H1 (cell line): Measurements from ENCODE around the gene RAB10. TPM values are rescaled to one million over a fixed set of nuclear protein-coding genes. Genes with fewer than 3 reads are reported as not detected.

Source experiments
- CTCF ChIA-PET: fragments of 300-600 bp; sonication (Branson Sonifier 250); formaldehyde crosslinking; loops from one replicate; lab custom pipeline; 2021; ENCODE audit not compliant: partially characterized antibody; lab: Charles Lee
- POLR2A ChIA-PET: fragments of 300-600 bp; sonication (Branson Sonifier 250); formaldehyde crosslinking; loops from one replicate; lab custom pipeline; 2021; ENCODE audit warnings: inconsistent platforms; ENCODE audit not compliant: partially characterized antibody; lab: Charles Lee
- DNase-seq, 2 experiments: peaks; one replicate each; pipeline versions ENCODE4 v3.0.0 to v3.0.0-alpha.2; 2010 to 2022; ENCODE audit warnings: low spot score in 2 of 2, low read depth in 1 of 2, mixed read lengths in 1 of 2
- FAIRE-seq: peaks from 2 replicates; lab custom pipeline; 2011; peaks lifted over from hg19 to GRCh38; lab: Jason Lieb, UNC
- H2AFZ ChIP-seq: 2 replicates; pipeline ENCODE4 v1.8.1; 2012; ENCODE audit warnings: low read length, inconsistent platforms
- H2AK5ac ChIP-seq: 2 replicates; pipeline ENCODE4 v1.6.1; 2013; ENCODE audit warnings: low read depth, low read length
- H2BK120ac ChIP-seq: replicated peaks from 2 replicates; pipeline ENCODE3; 2013; ENCODE audit warnings: low read depth, low read length, inconsistent platforms
- H2BK12ac ChIP-seq: 2 replicates; pipeline ENCODE4 v1.6.1; 2013; ENCODE audit warnings: low read depth, low read length
- H2BK15ac ChIP-seq: 2 replicates; pipeline ENCODE4 v1.6.1; 2013; ENCODE audit warnings: low read length
- H2BK20ac ChIP-seq: 2 replicates; pipeline ENCODE4 v1.6.1; 2013; ENCODE audit warnings: low read length
- H2BK5ac ChIP-seq: 2 replicates; pipeline ENCODE4 v1.6.1; 2013; ENCODE audit warnings: low read depth, low read length
- H3K14ac ChIP-seq: 2 replicates; pipeline ENCODE4 v1.6.1; 2013; ENCODE audit warnings: inconsistent platforms; ENCODE audit not compliant: insufficient read length
- H3K18ac ChIP-seq: 2 replicates; pipeline ENCODE4 v1.6.1; 2013; ENCODE audit warnings: low read length; ENCODE audit errors: extremely low read depth
- H3K23ac ChIP-seq: 2 replicates; pipeline ENCODE4 v1.6.1; 2013; ENCODE audit warnings: inconsistent platforms; ENCODE audit not compliant: insufficient read length
- H3K23me2 ChIP-seq: 2 replicates; pipeline ENCODE4 v1.6.1; 2013; ENCODE audit warnings: low read depth, low read length
- H3K27ac ChIP-seq: 2 replicates; pipeline ENCODE4 v1.6.1; 2011; ENCODE audit warnings: low read depth, low read length, inconsistent platforms
- H3K27me3 ChIP-seq, 4 experiments: replicated peaks in 1 of 4; 1 replicate in 1 of 4; 2 replicates in 3 of 4; pipeline versions ENCODE4 v1.6.1 to v1.8.1; 2011 to 2013; ENCODE audit warnings: low read length in 3 of 4, mild to moderate bottlenecking in 3 of 4, inconsistent platforms in 2 of 4, mixed read lengths in 2 of 4, moderate library complexity in 1 of 4; ENCODE audit not compliant: control insufficient read depth in 3 of 4, insufficient read depth in 3 of 4; ENCODE audit errors: extremely low read depth in 1 of 4
- H3K36me3 ChIP-seq, 4 experiments: 2 replicates each; pipeline versions ENCODE4 v1.6.1 to v1.8.1; 2011 to 2013; ENCODE audit warnings: mild to moderate bottlenecking in 4 of 4, low read length in 3 of 4, moderate library complexity in 2 of 4, control low read depth in 1 of 4, inconsistent platforms in 1 of 4; ENCODE audit not compliant: insufficient read depth in 4 of 4, control insufficient read depth in 2 of 4
- H3K4ac ChIP-seq: replicated peaks from 2 replicates; pipeline ENCODE3; 2013; ENCODE audit warnings: low read length, low read depth, mixed read lengths, inconsistent platforms; ENCODE audit not compliant: insufficient read length
- H3K4me1 ChIP-seq, 4 experiments: replicated peaks in 1 of 4; 1 replicate in 1 of 4; 2 replicates in 3 of 4; pipeline versions ENCODE4 v1.6.1 to v1.8.1; 2011 to 2013; ENCODE audit warnings: low read length in 3 of 4, inconsistent platforms in 2 of 4, mixed read lengths in 1 of 4; ENCODE audit not compliant: insufficient read depth in 4 of 4, control insufficient read depth in 3 of 4
- H3K4me2 ChIP-seq, 2 experiments: 2 replicates each; pipeline versions ENCODE4 v1.6.1 to v1.8.1; 2011 to 2013; ENCODE audit warnings: low read depth in 2 of 2, low read length in 2 of 2, control low read depth in 1 of 2, inconsistent platforms in 1 of 2, mild to moderate bottlenecking in 1 of 2; ENCODE audit not compliant: insufficient read depth in 1 of 2
- H3K4me3 ChIP-seq, 4 experiments: fragments of 200-600, 300-600 bp in 1 of 4; sonication (generic), shearing (Covaris generic), sonication (Bioruptor Twin) in 1 of 4; 2 replicates each; pipeline versions ENCODE4 v1.5.1 to v1.8.1; 2011 to 2016; ENCODE audit warnings: low read length in 4 of 4, low read depth in 3 of 4, control low read depth in 2 of 4, inconsistent platforms in 2 of 4, mild to moderate bottlenecking in 2 of 4, mixed read lengths in 1 of 4, moderate library complexity in 1 of 4; ENCODE audit not compliant: insufficient read depth in 2 of 4; ENCODE audit errors: extremely low read depth in 1 of 4
- H3K56ac ChIP-seq: replicated peaks from 2 replicates; pipeline ENCODE3; 2013; ENCODE audit warnings: low read depth, mild to moderate bottlenecking, mixed read lengths, low read length, inconsistent platforms; ENCODE audit not compliant: insufficient read length
- H3K79me1 ChIP-seq: 2 replicates; pipeline ENCODE4 v1.6.1; 2013; ENCODE audit warnings: low read depth, low read length, control low read depth
- H3K79me2 ChIP-seq, 2 experiments: 2 replicates each; pipeline versions ENCODE4 v1.6.1 to v1.8.1; 2012 to 2013; ENCODE audit warnings: low read length in 2 of 2, mild to moderate bottlenecking in 2 of 2, inconsistent platforms in 1 of 2; ENCODE audit not compliant: insufficient read depth in 2 of 2, control insufficient read depth in 1 of 2
- H3K9ac ChIP-seq, 4 experiments: replicated peaks in 1 of 4; 1 replicate in 1 of 4; 2 replicates in 3 of 4; pipeline versions ENCODE4 v1.6.1 to v1.8.1; 2011 to 2013; ENCODE audit warnings: low read depth in 3 of 4, low read length in 3 of 4, control low read depth in 2 of 4, mild to moderate bottlenecking in 2 of 4, moderate library complexity in 2 of 4, inconsistent platforms in 1 of 4; ENCODE audit errors: extremely low read depth in 1 of 4
- H3K9me3 ChIP-seq, 2 experiments: 2 replicates each; pipeline versions ENCODE4 v1.6.1 to v1.8.1; 2012 to 2013; ENCODE audit warnings: mild to moderate bottlenecking in 2 of 2, moderate library complexity in 2 of 2, control low read depth in 1 of 2, inconsistent platforms in 1 of 2, low read depth in 1 of 2, low read length in 1 of 2, mixed read lengths in 1 of 2; ENCODE audit not compliant: insufficient read depth in 2 of 2
- H4K20me1 ChIP-seq, 2 experiments: replicated peaks in 1 of 2; 2 replicates each; pipeline versions ENCODE3 to v1.8.1; 2011 to 2013; ENCODE audit warnings: inconsistent platforms in 2 of 2, low read length in 2 of 2, mild to moderate bottlenecking in 1 of 2; ENCODE audit not compliant: insufficient read depth in 2 of 2, control insufficient read depth in 1 of 2
- H4K5ac ChIP-seq: 2 replicates; pipeline ENCODE4 v1.6.1; 2013; ENCODE audit warnings: low read length, low read depth, mixed read lengths, inconsistent platforms; ENCODE audit not compliant: insufficient read length
- H4K8ac ChIP-seq: 2 replicates; pipeline ENCODE4 v1.8.0; 2013; ENCODE audit warnings: mild to moderate bottlenecking, moderate library complexity, low read length, inconsistent platforms; ENCODE audit not compliant: insufficient read depth; ENCODE audit errors: extremely low read depth
- H4K91ac ChIP-seq: replicated peaks from 2 replicates; pipeline ENCODE3; 2013; ENCODE audit warnings: low read length, mixed read lengths, inconsistent platforms; ENCODE audit not compliant: insufficient read length
- CTBP2 ChIP-seq: IDR thresholded peaks from 2 replicates; pipeline ENCODE4 v1.7.0; 2011; ENCODE audit warnings: borderline replicate concordance, mild to moderate bottlenecking, moderate library complexity, mixed read lengths, low read length; ENCODE audit not compliant: insufficient read depth, insufficient read length
- WGBS, 2 experiments: shearing (Covaris generic) in 1 of 2; methylation state at CpG; one replicate each; pipeline versions ENCODE4 v1.1.6 to v1.1.7; 2013 to 2015; ENCODE audit warnings: low lambda C conversion rate in 2 of 2, mixed read lengths in 2 of 2, inconsistent platforms in 1 of 2, low coverage in 1 of 2, missing lambda C conversion rate in 1 of 2; ENCODE audit not compliant: insufficient replicate concordance in 2 of 2, insufficient coverage in 1 of 2, insufficient read length in 1 of 2; ENCODE audit errors: extremely low coverage in 1 of 2, missing lambda C conversion rate in 1 of 2; 5-methylcytosine and 5-hydroxymethylcytosine counted together
- polyA plus RNA-seq, 7 experiments: library from polyadenylated mRNA; depleted of rRNA in 3 of 7; stranded (reverse) in 5 of 7; unstranded in 2 of 7; fragments of >200 nt in 5 of 7; fragments of 200-250 nt in 2 of 7; gene quantifications; 1 replicate in 5 of 7; 2 replicates in 1 of 7; 4 replicates in 1 of 7; pipeline versions ENCODE4 v1.2.1 to v1.2.3, GENCODE V29; 2011 to 2013; ENCODE audit warnings: missing spikeins in 2 of 7, mixed read lengths in 2 of 7
- total RNA-seq: library from RNA; stranded (reverse); fragmentation: NEBNext Ultra II Directional; extraction: Animal tissue kit (Norgen Biotek cat#: 25700); gene quantifications from 2 replicates; pipeline ENCODE4 v1.2.1, GENCODE V29; 2021

RAB10 gene
- total and polyA plus RNA-seq, 2 of the 8 experiments (the other 6 are each of a cell fraction or from before 2014, with no cell fraction given): 42.6 to 136 TPM

GRCh38 chr2:26118682-26119081 is 84.8 kb downstream of the RAB10 start:
- Histone ChIP-seq H3K9ac (no peak overlapping the region), H4K91ac (no peak overlapping the region), H3K79me2 (peaks cover 0 to 25% of the 10 kb centered on the region in 2 experiments; a peak in 2 of 4 replicates)
- CTCF ChIA-PET: interaction anchor here (0.6 to 1.5 kb wide), 5 partner anchors 13 to 385 kb away, joined by 3 to 5 read pairs (median 4); no protein-coding TSS in a partner anchor
- no peak for TF ChIP-seq CTBP2
- TF ChIP-seq, all 59 proteins: peak for 0
- no peaks in the 10 kb centered on the region for H3K4me1 ChIP-seq
- no peaks in the 10 kb centered on the region for H3K9me3 ChIP-seq
- no peak overlapping the region for H2AK5ac ChIP-seq
- H2BK20ac ChIP-seq: no peak overlapping the region
- no peak overlapping the region for H4K8ac ChIP-seq
- H3K4me3 ChIP-seq: no peak overlapping the region
- H3K23me2 ChIP-seq: no peaks in the 10 kb centered on the region
- 89% methylated on average over 4 of the region's 4 CpGs; no CpG with 5 or more reads in 1 of the 2 experiments for WGBS, 2 experiments
- no peaks in the 10 kb centered on the region for H3K27me3 ChIP-seq
- H3K36me3 ChIP-seq: peaks cover 0 to 7% (median 0%) of the 10 kb centered on the region in 4 experiments; a peak in 3 of 8 replicates
- H4K5ac ChIP-seq: no peak overlapping the region
- H3K79me1 ChIP-seq: peaks cover 2% of the 10 kb centered on the region; the same call in 1 of the 2 replicates
- no peak overlapping the region for H2BK120ac ChIP-seq
- H2BK15ac ChIP-seq: no peak overlapping the region
- H2AFZ ChIP-seq: no peak overlapping the region
- H3K27ac ChIP-seq: no peak overlapping the region
- DNase-seq (no peak), FAIRE-seq (no peak)
- no peak overlapping the region for H2BK5ac ChIP-seq
- H3K23ac ChIP-seq: no peak overlapping the region
- POLR2A ChIA-PET: interaction anchor here (0.6 to 1.2 kb wide), 3 partner anchors 14 to 172 kb away, joined by 3 read pairs; no protein-coding TSS in a partner anchor
- no peak overlapping the region for H3K18ac ChIP-seq
- no peak overlapping the region for H3K14ac ChIP-seq
- no peak overlapping the region for H3K4me2 ChIP-seq
- H3K4ac ChIP-seq: no peak overlapping the region
- H4K20me1 ChIP-seq: peaks cover 1 to 3% of the 10 kb centered on the region in 2 experiments
- H2BK12ac ChIP-seq: no peak overlapping the region
- no peak overlapping the region for H3K56ac ChIP-seq
